ENCODE data around the gene GANAB. TPM values are rescaled to one million over a fixed set of nuclear protein-coding genes. Genes with fewer than 3 reads are reported as not detected.

The GANAB gene
- total and polyA plus RNA-seq, 2 of the 13 experiments (the other 11 are each of a cell fraction or from before 2014, with no cell fraction given): 99.5 to 234 TPM

- TF ChIP-seq ZNF333 (CRISPR knock-in tag; IDR thresholded peaks at IDR 0.05; ENCODE audit: borderline replicate concordance): no peak
- TF ChIP-seq ZNF709 (CRISPR knock-in tag; IDR thresholded peaks at IDR 0.05): peak; percentile 44; the same call in 1 of the 2 replicates
- peak; percentile 53; the same call in 1 of the 2 replicates for TF ChIP-seq NR2F6 (IDR thresholded peaks at IDR 0.05)
- peak; percentile 56; the same call in 1 of the 2 replicates for TF ChIP-seq NR2F6 (CRISPR knock-in tag; IDR thresholded peaks at IDR 0.05)
- 0 out of 2 replicates have a peak, but pooled peaks have one; percentile 81 for TF ChIP-seq ZSCAN29 (CRISPR knock-in tag; conservative IDR thresholded peaks at IDR 0.05)
- no peak for TF ChIP-seq GRHL1 (CRISPR knock-in tag; conservative IDR thresholded peaks at IDR 0.05)
- no peak for TF ChIP-seq KLF15 (CRISPR knock-in tag; IDR thresholded peaks at IDR 0.05; ENCODE audit: borderline replicate concordance)
- TF ChIP-seq USF2 (IDR thresholded peaks at IDR 0.05; ENCODE audit: low read depth, low read length): no peak
- no peak; the same call in 1 of the 2 replicates for TF ChIP-seq USF2 (CRISPR knock-in tag; IDR thresholded peaks at IDR 0.05; ENCODE audit: borderline replicate concordance)
- TF ChIP-seq NR2C2 (CRISPR knock-in tag; IDR thresholded peaks at IDR 0.05; ENCODE audit: borderline replicate concordance): peak; percentile 89
- TF ChIP-seq ZNF124 (CRISPR knock-in tag; IDR thresholded peaks at IDR 0.05): peak; percentile 88; the same call in 1 of the 2 replicates
- peak; percentile 60; the same call in 1 of the 2 replicates for TF ChIP-seq NCOR1 (IDR thresholded peaks at IDR 0.05; ENCODE audit: borderline replicate concordance, low read length)
- TF ChIP-seq RAD21 (CRISPR knock-in tag; IDR thresholded peaks at IDR 0.05): no peak; the same call in 1 of the 2 replicates
- TF ChIP-seq ZNF101 (CRISPR knock-in tag; IDR thresholded peaks at IDR 0.05; ENCODE audit: borderline replicate concordance, low read depth): no peak
- TF ChIP-seq ZNF513 (CRISPR knock-in tag; conservative IDR thresholded peaks at IDR 0.05): no peak
- peak; percentile 77 for TF ChIP-seq ZNF335 (CRISPR knock-in tag; IDR thresholded peaks at IDR 0.05)
- TF ChIP-seq SKI (IDR thresholded peaks at IDR 0.05; ENCODE audit: partially characterized antibody): peak; percentile 82
- no peak for TF ChIP-seq ZNF160 (CRISPR knock-in tag; IDR thresholded peaks at IDR 0.05)
- peak; percentile 97 for TF ChIP-seq KDM2A (CRISPR knock-in tag; IDR thresholded peaks at IDR 0.05; ENCODE audit: borderline replicate concordance, low read depth)
- no peak for TF ChIP-seq SMARCE1 (IDR thresholded peaks at IDR 0.05; ENCODE audit: borderline replicate concordance)
- no peak for TF ChIP-seq ARNT (IDR thresholded peaks at IDR 0.05)
- TF ChIP-seq SP2 (CRISPR knock-in tag; IDR thresholded peaks at IDR 0.05): peak; percentile 65
- no peak for TF ChIP-seq ZNF790 (CRISPR knock-in tag; IDR thresholded peaks at IDR 0.05; ENCODE audit: borderline replicate concordance)
- 0 out of 2 replicates have a peak, but pooled peaks have one; percentile 83 for TF ChIP-seq ZNF354B (CRISPR knock-in tag; IDR thresholded peaks at IDR 0.05)
Observed at GRCh38 chr11:62591448-62592145, 54.8 kb downstream of the GANAB start, which contains the start of gene TUT1 (continued).
